Breast epithelium (tissue), 4 donors: ENCODE results near the gene TXNDC15. TPM values are rescaled to one million over a fixed set of nuclear protein-coding genes. Genes with fewer than 3 reads are reported as not detected.

ENCODE experiments used
- DNase-seq, 2 donors: peaks; one replicate each; pipeline ENCODE4 v3.0.0-alpha.2; 2019; ENCODE audit warnings: low spot score in 2 of 2
- H3K27ac ChIP-seq, 2 donors: fragments of 200-600 bp; sonication (generic) in 1 of 2; one replicate each; pipeline ENCODE4 v1.5.1; 2016 to 2019; ENCODE audit warnings: mild to moderate bottlenecking in 1 of 2
- H3K27me3 ChIP-seq, 2 donors: fragments of 200-600 bp; sonication (generic) in 1 of 2; one replicate each; pipeline versions ENCODE4 v1.5.1 to v1.6.0; 2017 to 2019; ENCODE audit warnings: control low read depth in 1 of 2, mild to moderate bottlenecking in 1 of 2
- H3K36me3 ChIP-seq: fragments of 200-600 bp; one replicate; pipeline ENCODE4 v1.5.1; 2019
- H3K4me1 ChIP-seq, 2 donors: fragments of 200-600 bp; sonication (generic); one replicate each; pipeline ENCODE4 v1.5.1; 2016 to 2019; ENCODE audit warnings: control low read depth in 1 of 2
- H3K4me3 ChIP-seq, 3 donors: fragments of 200-600 bp; sonication (generic); 1 replicate in 2 of 3; 2 replicates in 1 of 3; pipeline ENCODE4 v1.5.1; 2016 to 2019; ENCODE audit warnings: mild to moderate bottlenecking in 3 of 3, moderate library complexity in 2 of 3
- H3K9me3 ChIP-seq, 2 donors: fragments of 200-600 bp; sonication (generic) in 1 of 2; one replicate each; pipeline ENCODE4 v1.5.1; 2016 to 2019; ENCODE audit warnings: control low read depth in 1 of 2
- POLR2A ChIP-seq: fragments of 450-650 bp; IDR thresholded peaks from one replicate; pipeline ENCODE4 v1.6.1; 2016; ENCODE audit warnings: antibody characterized with exemption, mild to moderate bottlenecking, moderate library complexity
- POLR2AphosphoS5 ChIP-seq, 3 donors: sonication (generic); formaldehyde crosslinking; IDR thresholded peaks; one replicate each; pipeline ENCODE4 v1.6.1; 2017; ENCODE audit warnings: antibody characterized with exemption in 3 of 3
- intact Hi-C: fragments of 100-400 bp; cut with DNase I; formaldehyde crosslinking; loops from one replicate; pipeline ENCODE4 v1.15.1; 2023; ENCODE audit warnings: low total_unique reads
- total RNA-seq, 3 donors: library from RNA; depleted of rRNA; stranded (reverse); fragments of >200 nt; gene quantifications; one replicate each; pipeline ENCODE4 v1.1.0, GENCODE V29; 2016
- TF ChIP-seq, protein P1 (sequence below), 3 donors: fragments of 450-650 bp; IDR thresholded peaks; one replicate each; pipeline ENCODE4 v1.5.1; 2016 to 2017; ENCODE audit warnings: antibody characterized with exemption in 3 of 3, mild to moderate bottlenecking in 3 of 3, moderate library complexity in 3 of 3

Gene TXNDC15
- total RNA-seq, 3 donors from 2014 or later, result 68.0 to 80.0 (median 74.9) TPM

DNA sequence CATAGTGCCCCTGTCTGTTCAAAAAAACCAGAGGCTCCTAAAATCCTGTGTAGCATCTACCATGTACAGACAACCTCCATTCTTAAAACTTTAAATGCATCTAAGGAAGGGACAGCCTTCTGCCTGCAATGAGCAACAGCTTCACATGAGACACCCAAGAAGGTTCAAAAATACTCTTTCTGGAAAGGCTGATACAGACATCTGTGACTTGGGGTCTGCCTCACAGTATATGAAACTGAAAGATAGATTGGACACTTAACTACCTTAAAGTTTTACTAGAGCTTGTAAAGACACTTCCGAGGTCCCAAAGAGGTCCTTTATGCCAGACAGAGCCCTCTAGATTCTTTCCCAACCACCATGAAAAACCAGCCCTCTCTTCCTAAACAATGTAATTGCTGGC is 65.3 kb downstream of the TXNDC15 start:
- Histone ChIP-seq H3K4me1 (no peaks in the 10 kb centered on the region), H3K27me3 (no peaks in the 10 kb centered on the region), H3K36me3 (no peaks in the 10 kb centered on the region), H3K27ac (no peak overlapping the region), H3K4me3 (no peak overlapping the region), H3K9me3 (no peaks in the 10 kb centered on the region)
- intact Hi-C loops, result no loop called here
- no peak for TF ChIP-seq POLR2A
- TF ChIP-seq, protein P1, sequence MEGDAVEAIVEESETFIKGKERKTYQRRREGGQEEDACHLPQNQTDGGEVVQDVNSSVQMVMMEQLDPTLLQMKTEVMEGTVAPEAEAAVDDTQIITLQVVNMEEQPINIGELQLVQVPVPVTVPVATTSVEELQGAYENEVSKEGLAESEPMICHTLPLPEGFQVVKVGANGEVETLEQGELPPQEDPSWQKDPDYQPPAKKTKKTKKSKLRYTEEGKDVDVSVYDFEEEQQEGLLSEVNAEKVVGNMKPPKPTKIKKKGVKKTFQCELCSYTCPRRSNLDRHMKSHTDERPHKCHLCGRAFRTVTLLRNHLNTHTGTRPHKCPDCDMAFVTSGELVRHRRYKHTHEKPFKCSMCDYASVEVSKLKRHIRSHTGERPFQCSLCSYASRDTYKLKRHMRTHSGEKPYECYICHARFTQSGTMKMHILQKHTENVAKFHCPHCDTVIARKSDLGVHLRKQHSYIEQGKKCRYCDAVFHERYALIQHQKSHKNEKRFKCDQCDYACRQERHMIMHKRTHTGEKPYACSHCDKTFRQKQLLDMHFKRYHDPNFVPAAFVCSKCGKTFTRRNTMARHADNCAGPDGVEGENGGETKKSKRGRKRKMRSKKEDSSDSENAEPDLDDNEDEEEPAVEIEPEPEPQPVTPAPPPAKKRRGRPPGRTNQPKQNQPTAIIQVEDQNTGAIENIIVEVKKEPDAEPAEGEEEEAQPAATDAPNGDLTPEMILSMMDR (IDR thresholded peaks at IDR 0.05), result no peak
- TF ChIP-seq POLR2AphosphoS5 (IDR thresholded peaks at IDR 0.05), result no peak
- DNase-seq, result no peak

DNA sequence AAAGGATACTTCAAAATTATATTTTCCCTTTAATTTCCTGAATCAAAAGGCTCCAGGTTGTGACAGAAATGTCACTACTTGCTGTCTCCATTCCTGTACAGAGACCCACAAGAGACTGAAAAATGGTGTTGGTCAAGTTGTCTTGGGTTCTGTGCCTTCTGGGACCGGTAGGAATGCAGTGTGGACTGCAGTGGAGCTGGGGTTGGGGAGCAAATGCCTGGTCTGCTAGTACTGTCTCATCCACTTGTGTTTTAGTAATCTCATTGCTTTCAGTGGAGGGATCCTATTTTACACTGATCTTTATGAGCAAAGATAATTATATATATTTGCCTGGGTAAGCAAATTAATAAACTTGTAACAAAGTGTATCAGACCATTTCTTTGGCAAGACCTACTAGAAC is 69.4 kb downstream of the TXNDC15 start:
- no peak for DNase-seq
- Histone ChIP-seq H3K4me1 (no peaks in the 10 kb centered on the region), H3K27me3 (no peaks in the 10 kb centered on the region), H3K4me3 (no peak overlapping the region), H3K27ac (no peak overlapping the region), H3K36me3 (no peaks in the 10 kb centered on the region), H3K9me3 (no peaks in the 10 kb centered on the region)
- no peak for TF ChIP-seq POLR2A
- no peak for TF ChIP-seq POLR2AphosphoS5 (IDR thresholded peaks at IDR 0.05)
- TF ChIP-seq, protein P1 (IDR thresholded peaks at IDR 0.05), result no peak
- intact Hi-C loops, result no loop called here

DNA sequence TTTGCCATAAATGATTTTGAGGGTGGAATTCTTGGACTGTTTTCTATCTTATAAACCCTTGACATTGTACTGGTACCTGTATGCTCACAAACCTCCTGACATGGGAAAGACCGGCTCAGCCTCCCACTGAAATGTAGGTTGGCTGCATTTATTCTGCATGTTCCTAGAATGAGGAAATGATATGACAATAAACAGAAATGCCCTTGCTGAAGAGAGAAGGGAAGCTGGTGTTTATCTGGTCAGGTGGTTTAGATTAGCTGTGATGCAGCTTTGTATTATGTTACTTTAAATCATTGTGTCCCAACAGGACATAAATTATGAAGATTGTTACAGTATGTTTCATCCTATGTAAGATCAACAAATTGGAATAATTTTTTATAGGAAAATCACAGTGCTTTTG is 70.5 kb downstream of the TXNDC15 start:
- intact Hi-C loops, result no loop called here

DNA sequence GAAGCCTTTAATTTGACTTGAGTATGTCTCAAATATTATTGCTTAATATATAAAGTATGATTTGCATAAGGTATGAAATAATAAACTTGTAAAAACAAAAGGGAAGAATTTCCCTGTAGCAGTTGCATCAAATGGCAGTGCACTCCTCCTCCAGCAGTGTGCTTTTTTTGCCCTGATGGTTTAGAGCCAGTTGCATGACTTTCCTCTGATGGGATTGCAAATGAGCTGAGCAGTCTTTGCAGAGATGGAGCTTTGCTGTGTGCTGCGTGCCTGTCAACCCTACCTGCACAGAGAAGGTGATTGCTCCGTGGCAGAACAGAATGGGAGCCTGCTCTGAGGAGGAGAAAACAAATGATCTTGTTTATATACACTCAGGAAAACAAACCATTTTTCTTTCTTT is 70.9 kb downstream of the TXNDC15 start:
- Histone ChIP-seq H3K36me3 (no peaks in the 10 kb centered on the region), H3K9me3 (no peaks in the 10 kb centered on the region), H3K4me3 (no peak overlapping the region), H3K27ac (no peak overlapping the region), H3K27me3 (no peaks in the 10 kb centered on the region), H3K4me1 (no peaks in the 10 kb centered on the region)
- intact Hi-C loops, result no loop called here
- no peak for DNase-seq
- TF ChIP-seq, protein P1 (IDR thresholded peaks at IDR 0.05), result no peak
- TF ChIP-seq POLR2A, result no peak
- TF ChIP-seq POLR2AphosphoS5 (IDR thresholded peaks at IDR 0.05), result no peak

More for the DNA sequence above, 70.5 kb downstream of the TXNDC15 start:
- no peaks in the 10 kb centered on the region for H3K4me1 ChIP-seq
- H3K27ac ChIP-seq, result no peak overlapping the region
- no peak overlapping the region for H3K4me3 ChIP-seq
- DNase-seq, result no peak
- no peaks in the 10 kb centered on the region for H3K9me3 ChIP-seq
- no peaks in the 10 kb centered on the region for H3K27me3 ChIP-seq
- H3K36me3 ChIP-seq, result no peaks in the 10 kb centered on the region
- TF ChIP-seq, protein P1 (IDR thresholded peaks at IDR 0.05), result no peak
- no peak for TF ChIP-seq POLR2AphosphoS5 (IDR thresholded peaks at IDR 0.05)
- no peak for TF ChIP-seq POLR2A

DNA sequence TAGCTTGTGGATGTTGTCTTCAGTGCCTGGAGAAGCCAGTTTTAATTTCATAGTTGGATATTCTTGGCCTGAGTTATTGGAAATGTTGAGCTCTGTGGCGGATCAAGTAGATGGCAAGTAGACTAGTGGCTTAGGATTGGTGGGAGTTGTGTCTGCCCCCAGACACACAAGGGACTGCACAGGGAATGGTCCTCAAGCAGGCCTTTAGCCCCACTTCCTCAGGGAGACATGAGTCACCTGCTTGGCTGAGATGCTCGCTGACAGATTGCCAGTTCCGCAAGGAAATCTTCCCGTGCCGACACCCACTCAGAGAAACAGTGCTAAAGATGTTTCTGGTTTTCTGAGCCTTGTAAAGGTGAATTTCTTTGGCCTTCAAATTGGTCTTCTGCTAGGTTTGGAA is 74.7 kb downstream of the TXNDC15 start:
- Histone ChIP-seq H3K36me3 (no peaks in the 10 kb centered on the region), H3K27ac (no peak overlapping the region), H3K4me1 (no peaks in the 10 kb centered on the region), H3K9me3 (peaks cover 0 to 1% of the 10 kb centered on the region in 2 donors), H3K27me3 (no peaks in the 10 kb centered on the region), H3K4me3 (no peak overlapping the region)
- TF ChIP-seq POLR2A (no peak), POLR2AphosphoS5 (IDR thresholded peaks at IDR 0.05) (no peak)
- TF ChIP-seq, protein P1 (IDR thresholded peaks at IDR 0.05), result no peak
- DNase-seq, result no peak
- intact Hi-C loops, result no loop called here
